Aorta (tissue), 5 donors: ENCODE results near the gene BRI3. TPM values are rescaled to one million over a fixed set of nuclear protein-coding genes. Genes with fewer than 3 reads are reported as not detected.

ENCODE experiments used
- ATAC-seq: fragments of 200-7000 bp; cut with Tn5 transposase; one replicate; pipeline ENCODE4 v1.9.1; 2022; ENCODE audit warnings: moderate library complexity; ENCODE audit not compliant: low FRiP score
- DNase-seq, 2 donors: peaks; one replicate each; pipeline ENCODE4 v3.0.0-alpha.2; 2020
- H3K27ac ChIP-seq, 2 donors: one replicate each; pipeline ENCODE4 v1.5.1; 2013; ENCODE audit warnings: low read length in 2 of 2, mild to moderate bottlenecking in 2 of 2, moderate library complexity in 2 of 2, control low read depth in 1 of 2, inconsistent platforms in 1 of 2, low read depth in 1 of 2
- H3K27me3 ChIP-seq, 2 donors: one replicate each; pipeline ENCODE4 v1.6.1; 2013; ENCODE audit warnings: control low read depth in 1 of 2, low read length in 1 of 2, mild to moderate bottlenecking in 1 of 2, moderate library complexity in 1 of 2; ENCODE audit not compliant: insufficient read depth in 2 of 2, control insufficient read depth in 1 of 2
- H3K36me3 ChIP-seq, 2 donors: one replicate each; pipeline ENCODE4 v1.6.1; 2013; ENCODE audit warnings: control low read depth in 1 of 2, low read length in 1 of 2, mild to moderate bottlenecking in 1 of 2; ENCODE audit not compliant: insufficient read depth in 2 of 2, control insufficient read depth in 1 of 2
- H3K4me1 ChIP-seq, 2 donors: one replicate each; pipeline ENCODE4 v1.6.1; 2013; ENCODE audit warnings: low read length in 2 of 2, control low read depth in 1 of 2, mild to moderate bottlenecking in 1 of 2, moderate library complexity in 1 of 2; ENCODE audit not compliant: insufficient read depth in 2 of 2, control insufficient read depth in 1 of 2
- H3K4me3 ChIP-seq, 2 donors: one replicate each; pipeline ENCODE4 v1.5.1; 2013; ENCODE audit warnings: low read length in 2 of 2, control low read depth in 1 of 2, mild to moderate bottlenecking in 1 of 2
- H3K9me3 ChIP-seq: one replicate; pipeline ENCODE4 v1.6.1; 2013; ENCODE audit warnings: mild to moderate bottlenecking, low read length; ENCODE audit not compliant: control insufficient read depth
- WGBS, 2 donors: extraction: QIAGEN DNeasy Blood & Tissue Kit; methylation state at CpG; one replicate each; pipeline ENCODE4 v1.1.7; 2013; 5-methylcytosine and 5-hydroxymethylcytosine counted together
- intact Hi-C, 2 donors: fragments of 100-400 bp; cut with DNase I; formaldehyde crosslinking; loops; one replicate each; pipeline versions ENCODE4 v1.14.2 to v1.15.0; 2022
- polyA plus RNA-seq, 2 donors: library from polyadenylated mRNA; stranded (reverse); fragments of 200-250 nt; gene quantifications; one replicate each; pipeline ENCODE4 v1.2.3, GENCODE V29; 2013
- total RNA-seq, 2 donors: library from RNA; stranded (reverse); fragmentation: NEBNext Ultra II Directional; extraction: Animal tissue kit (Norgen Biotek cat#: 25700); gene quantifications; one replicate each; pipeline ENCODE4 v1.2.1, GENCODE V29; 2021
- donor health status: healthy with polysubstance abuse.
- donor health status: Bipolar disorder and iron deficiency.
- donor health status: DM: no; HTN: no; CAD: no.
- donor health status: DM: no; HTN: no; CAD: no.
- donor health status: DM: yes; HTN: yes; CAD: no.

BRI3 gene
- total and polyA plus RNA-seq, 4 donors = 155 to 295 (median 192) TPM

DNA sequence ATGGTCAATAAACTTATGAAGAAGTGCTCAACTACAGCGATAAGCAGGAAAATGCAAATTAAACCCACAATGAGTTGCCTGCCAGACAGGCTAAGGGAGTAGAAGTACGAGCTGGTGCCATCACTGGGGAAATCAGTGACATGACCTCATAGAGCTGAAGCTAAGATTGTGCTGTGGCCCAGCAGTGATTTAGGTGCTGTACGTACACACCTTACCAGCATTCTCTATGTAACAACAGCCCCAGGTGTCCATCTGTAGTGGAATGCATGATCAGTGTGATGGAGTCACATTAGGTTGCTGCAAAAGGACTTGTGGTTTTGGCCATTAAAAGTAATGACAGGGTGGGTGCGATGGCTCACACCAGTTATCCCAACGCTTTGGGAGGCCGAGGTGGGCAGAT is 23.8 kb upstream of the BRI3 start:
- whole genome bisulfite sequencing, 2 donors = 88 to 95% methylated on average over 6 of the region's 6 CpGs
- DNase-seq (no peak), ATAC-seq (no peak)
- H3K9me3 ChIP-seq = no peaks in the 10 kb centered on the region
- intact Hi-C loops = loop anchor here in 1 of 2 donors (10.0 kb wide), 1 partner anchor 587 kb away; no protein-coding TSS in a partner anchor
- no peak overlapping the region for H3K4me3 ChIP-seq
- H3K4me1 ChIP-seq = no peaks in the 10 kb centered on the region
- H3K36me3 ChIP-seq = no peaks in the 10 kb centered on the region
- no peak overlapping the region for H3K27ac ChIP-seq
- no peaks in the 10 kb centered on the region for H3K27me3 ChIP-seq

DNA sequence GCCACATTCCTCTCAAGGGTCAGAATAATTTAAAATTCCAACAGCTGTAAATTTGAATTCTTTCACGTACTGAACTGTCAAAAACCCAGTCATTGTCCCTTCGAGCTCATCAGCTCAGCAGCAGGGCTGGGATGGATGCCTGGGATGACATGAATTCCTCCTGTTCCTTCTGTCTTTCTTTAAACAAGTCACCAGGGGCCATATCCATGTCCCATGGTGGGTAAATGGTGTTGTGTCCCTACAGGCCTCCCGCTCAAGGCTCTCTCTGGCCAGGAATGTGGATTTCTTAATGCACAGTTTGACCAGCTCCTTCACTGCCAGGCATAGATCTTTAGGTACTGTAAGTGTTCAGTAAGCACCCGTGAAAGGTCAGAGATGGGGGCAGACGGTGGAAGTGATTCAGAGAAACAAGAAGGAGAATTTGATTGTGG is 15.6 kb upstream of the BRI3 start:
- Histone ChIP-seq H3K9me3 (no peaks in the 10 kb centered on the region), H3K27me3 (no peaks in the 10 kb centered on the region), H3K36me3 (no peaks in the 10 kb centered on the region), H3K27ac (no peak overlapping the region), H3K4me3 (no peak overlapping the region), H3K4me1 (no peaks in the 10 kb centered on the region)
- no peak for ATAC-seq
- WGBS, 2 donors = 81 to 90% methylated on average over 5 of the region's 5 CpGs
- intact Hi-C loops = no loop called here
- DNase-seq = no peak

GRCh38 chr7:98266840-98267239 is 14.6 kb upstream of the BRI3 start:
- no peak overlapping the region for H3K27ac ChIP-seq
- no peaks in the 10 kb centered on the region for H3K9me3 ChIP-seq
- no peaks in the 10 kb centered on the region for H3K4me1 ChIP-seq
- intact Hi-C loops = no loop called here
- no peaks in the 10 kb centered on the region for H3K27me3 ChIP-seq
- no peak for DNase-seq
- no peaks in the 10 kb centered on the region for H3K36me3 ChIP-seq
- no peak overlapping the region for H3K4me3 ChIP-seq
- no peak for ATAC-seq
- 56 to 88% methylated on average over 2 of the region's 2 CpGs for WGBS, 2 donors

- H3K27me3 ChIP-seq = no peaks in the 10 kb centered on the region
- H3K36me3 ChIP-seq = no peaks in the 10 kb centered on the region
- H3K4me1 ChIP-seq = no peaks in the 10 kb centered on the region
- WGBS, 2 donors = 90 to 96% methylated on average over 3 of the region's 3 CpGs
- no peak for ATAC-seq
- no peak for DNase-seq
- no peak overlapping the region for H3K27ac ChIP-seq
- H3K4me3 ChIP-seq = no peak overlapping the region
- H3K9me3 ChIP-seq = no peaks in the 10 kb centered on the region
- intact Hi-C loops = no loop called here
These were observed 14.2 kb upstream of the BRI3 start for GRCh38 chr7:98267303-98267702.

DNA sequence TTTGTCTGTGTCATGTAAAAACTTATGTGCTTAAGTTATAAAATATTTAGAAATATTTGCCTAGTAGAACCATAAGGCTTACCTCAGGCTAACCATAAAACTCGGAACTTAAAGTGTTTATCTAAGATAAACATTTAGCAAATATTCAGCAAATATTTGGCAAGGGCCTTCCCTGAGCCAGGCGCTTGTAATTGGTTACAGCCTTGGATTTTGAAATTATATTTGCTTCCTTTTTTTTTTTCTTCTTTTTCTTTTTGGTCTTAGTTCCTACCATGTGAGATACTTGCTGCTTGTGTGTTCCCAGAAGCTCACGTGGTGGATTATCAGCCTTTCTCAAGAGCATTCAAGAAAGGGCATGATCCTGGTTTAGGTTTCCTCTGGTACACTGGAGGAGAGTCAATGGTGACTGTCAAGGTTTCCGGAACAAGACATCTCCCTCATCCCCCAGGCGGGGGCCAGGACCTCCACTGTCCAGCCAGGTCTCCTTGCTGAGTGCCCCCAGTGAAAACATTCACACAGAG is 5.2 kb upstream of the BRI3 start:
- Histone ChIP-seq H3K9me3 (no peaks in the 10 kb centered on the region), H3K4me1 (no peaks in the 10 kb centered on the region), H3K27ac (no peak overlapping the region), H3K4me3 (no peak overlapping the region), H3K36me3 (no peaks in the 10 kb centered on the region), H3K27me3 (no peaks in the 10 kb centered on the region)
- ATAC-seq (no peak), DNase-seq (no peak)
- intact Hi-C loops = no loop called here
- WGBS, 2 donors = 24 to 31% methylated on average over 5 of the region's 5 CpGs

DNA sequence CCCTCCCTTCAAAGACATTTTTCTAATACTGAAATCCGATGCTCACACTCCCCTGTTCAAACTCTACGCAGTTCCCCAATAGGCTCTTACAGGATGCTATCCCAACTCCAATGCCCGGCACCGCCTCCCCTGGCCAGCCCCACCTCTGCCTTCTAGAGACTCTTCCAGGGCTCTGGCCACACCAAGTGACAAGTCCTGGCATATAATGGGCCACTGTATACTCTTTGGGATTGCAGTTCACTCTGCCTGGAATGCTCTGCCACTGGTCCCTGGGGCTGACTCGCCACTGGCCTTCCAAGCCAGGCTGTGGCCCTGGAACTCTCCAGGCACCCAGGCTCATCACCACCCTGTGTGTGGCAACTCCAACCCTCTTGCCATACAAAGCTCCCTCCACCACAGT is 3.1 kb upstream of the BRI3 start:
- DNase-seq = no peak
- WGBS, 2 donors = 97 to 99% methylated on average over 5 of the region's 5 CpGs
- H3K36me3 ChIP-seq = no peaks in the 10 kb centered on the region
- no peaks in the 10 kb centered on the region for H3K27me3 ChIP-seq
- H3K4me3 ChIP-seq = no peak overlapping the region
- no peaks in the 10 kb centered on the region for H3K4me1 ChIP-seq
- no peak overlapping the region for H3K27ac ChIP-seq
- no peak for ATAC-seq
- no peaks in the 10 kb centered on the region for H3K9me3 ChIP-seq
- intact Hi-C loops = no loop called here

DNA sequence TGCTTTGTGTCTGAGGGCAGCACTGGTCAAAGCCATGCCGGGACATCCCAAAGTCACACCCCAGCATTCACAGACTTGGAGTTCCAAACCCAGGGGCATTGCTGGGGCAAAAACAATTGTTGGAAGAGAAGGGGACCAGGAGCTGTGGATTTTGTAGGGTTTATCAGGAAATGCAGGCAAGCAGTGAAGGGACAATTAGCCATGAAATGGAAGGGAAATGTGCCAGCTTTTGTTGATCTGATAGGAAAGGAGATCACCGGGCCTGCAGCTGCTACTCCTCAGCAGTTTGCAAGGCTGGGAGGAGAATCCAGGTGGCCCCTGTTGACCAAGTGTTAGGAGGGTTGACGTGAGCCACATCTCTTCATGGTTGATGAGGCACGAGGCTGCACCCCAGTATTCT is 2.5 kb upstream of the BRI3 start:
- intact Hi-C loops = no loop called here

GRCh38 chr7:98280296-98280695 is 1.2 kb upstream of the BRI3 start:
- no peak overlapping the region for H3K27ac ChIP-seq
- no peaks in the 10 kb centered on the region for H3K36me3 ChIP-seq
- 47% methylated on average over 7 of the region's 7 CpGs for WGBS, 2 donors
- DNase-seq = no peak
- H3K4me1 ChIP-seq = peaks cover 0 to 4% of the 10 kb centered on the region in 2 donors
- intact Hi-C loops = loop anchor here in 1 of 2 donors (10.0 kb wide), 2 partner anchors 135 to 595 kb away; partner anchors contain the start of genes TMEM130 and TRRAP
- H3K9me3 ChIP-seq = no peaks in the 10 kb centered on the region
- no peaks in the 10 kb centered on the region for H3K27me3 ChIP-seq
- H3K4me3 ChIP-seq = peak overlapping the region in 1 of 2 donors; percentile 63
- ATAC-seq = no peak

More for the DNA sequence above, 2.5 kb upstream of the BRI3 start:
- 86 to 94% methylated on average over 4 of the region's 4 CpGs for WGBS, 2 donors
- no peaks in the 10 kb centered on the region for H3K9me3 ChIP-seq
- DNase-seq (no peak), ATAC-seq (no peak)
- H3K27ac ChIP-seq = no peak overlapping the region
- H3K27me3 ChIP-seq = no peaks in the 10 kb centered on the region
- H3K4me3 ChIP-seq = no peak overlapping the region
- H3K4me1 ChIP-seq = no peaks in the 10 kb centered on the region
- H3K36me3 ChIP-seq = no peaks in the 10 kb centered on the region

- 2 to 4% methylated on average over 39 to 77 of the region's 77 CpGs for WGBS, 2 donors
- no peak for ATAC-seq
- no peaks in the 10 kb centered on the region for H3K9me3 ChIP-seq
- intact Hi-C loops = loop anchor here in 1 of 2 donors (10.0 kb wide), 2 partner anchors 133 to 593 kb away; partner anchors contain the start of genes TMEM130 and TRRAP
- no peaks in the 10 kb centered on the region for H3K27me3 ChIP-seq
- H3K36me3 ChIP-seq = no peaks in the 10 kb centered on the region
- peak overlapping the region; percentile 57 to 58 for H3K27ac ChIP-seq
- DNase-seq = peak; percentile 71 to 87
- peak overlapping the region; percentile 85 to 96 for H3K4me3 ChIP-seq
- peaks cover 0 to 4% of the 10 kb centered on the region in 2 donors for H3K4me1 ChIP-seq
These were observed 496 bp downstream of the BRI3 start for GRCh38 chr7:98281757-98282606.
